K562 (cell line): ENCODE results near the gene FOXD3. TPM values are rescaled to one million over a fixed set of nuclear protein-coding genes. Genes with fewer than 3 reads are reported as not detected.

ENCODE experiments used
- DPF2 ChIP-seq: fragments of 450-650 bp; IDR thresholded peaks from 2 replicates; pipeline ENCODE4 v1.6.1; 2016
- ETV5 ChIP-seq: sonication (generic); formaldehyde crosslinking; IDR thresholded peaks from 2 replicates; pipeline ENCODE4 v1.4.0; 2020; ENCODE audit warnings: low read depth, mild to moderate bottlenecking, missing genetic modification reagents
- PCBP1 ChIP-seq: fragments of 200-400 bp; formaldehyde crosslinking; IDR thresholded peaks from 2 replicates; pipeline ENCODE4 v1.6.1; 2018; ENCODE audit warnings: mild to moderate bottlenecking, low read depth, low read length; ENCODE audit not compliant: poor library complexity, severe bottlenecking
- RBFOX2 ChIP-seq: fragments of 200-400 bp; formaldehyde crosslinking; IDR thresholded peaks from 2 replicates; pipeline ENCODE4 v1.6.1; 2017; ENCODE audit warnings: low read depth, mild to moderate bottlenecking, low read length, moderate library complexity
- polyA plus RNA-seq, 8 experiments: library from polyadenylated mRNA; depleted of rRNA in 4 of 8; stranded (reverse) in 5 of 8; unstranded in 3 of 8; fragments of >200 nt; fragmentation: Nextera tagmentation in 2 of 8; fragmentation: Illumina TruSeq in 1 of 8; extraction: Ambion mirVana in 2 of 8; extraction: Trizol in 1 of 8; gene quantifications; 2 replicates each; pipeline versions ENCODE4 v1.2.1 to v1.2.3, GENCODE V29; 2011 to 2014; ENCODE audit warnings: inconsistent platforms in 1 of 8, missing spikeins in 1 of 8
- total RNA-seq, 7 experiments: library from RNA; depleted of rRNA in 6 of 7; stranded (reverse); fragments of >200 nt in 6 of 7; fragmentation: Illumina TruSeq in 2 of 7; extraction: Trizol in 2 of 7; gene quantifications; 2 replicates each; pipeline versions ENCODE4 v1.2.1 to v1.2.3, GENCODE V29; 2011 to 2021; ENCODE audit warnings: low replicate concordance in 1 of 7
- TF ChIP-seq, protein P1 (sequence below), 2 experiments: IDR thresholded peaks in 1 of 2; conservative IDR thresholded peaks in 1 of 2; 2 replicates each; pipeline ENCODE4 v1.6.1; 2016; ENCODE audit warnings: low read depth in 2 of 2, mild to moderate bottlenecking in 1 of 2, missing compliant biosample characterization in 1 of 2, missing genetic modification characterization in 1 of 2, moderate library complexity in 1 of 2
- TF ChIP-seq, protein P2 (sequence below): sonication (generic); formaldehyde crosslinking; IDR thresholded peaks from 2 replicates; pipeline ENCODE4 v1.9.0; 2022; ENCODE audit warnings: mild to moderate bottlenecking, missing genetic modification reagents

The FOXD3 gene
- total and polyA plus RNA-seq, 9 of the 15 experiments (the other 6 are each of a cell fraction or from before 2014, with no cell fraction given) = 0.06 to 0.45 (median 0.10) TPM; not detected in 2

GRCh38 chr1:63322944-63323864 is 837 bp downstream of the FOXD3 start (continued):
- TF ChIP-seq, protein P1, sequence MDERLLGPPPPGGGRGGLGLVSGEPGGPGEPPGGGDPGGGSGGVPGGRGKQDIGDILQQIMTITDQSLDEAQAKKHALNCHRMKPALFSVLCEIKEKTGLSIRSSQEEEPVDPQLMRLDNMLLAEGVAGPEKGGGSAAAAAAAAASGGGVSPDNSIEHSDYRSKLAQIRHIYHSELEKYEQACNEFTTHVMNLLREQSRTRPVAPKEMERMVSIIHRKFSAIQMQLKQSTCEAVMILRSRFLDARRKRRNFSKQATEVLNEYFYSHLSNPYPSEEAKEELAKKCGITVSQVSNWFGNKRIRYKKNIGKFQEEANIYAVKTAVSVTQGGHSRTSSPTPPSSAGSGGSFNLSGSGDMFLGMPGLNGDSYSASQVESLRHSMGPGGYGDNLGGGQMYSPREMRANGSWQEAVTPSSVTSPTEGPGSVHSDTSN (CRISPR knock-in tag; IDR thresholded peaks at IDR 0.05; ENCODE audit: low read depth) = no peak
- TF ChIP-seq, protein P1 (tag; conservative IDR thresholded peaks at IDR 0.05; ENCODE audit: low read depth) = no peak
- TF ChIP-seq PCBP1 (peak; percentile 43), DPF2 (no peak), RBFOX2 (peak; percentile 44; the same call in 1 of the 2 replicates), ETV5 (0 out of 2 replicates have a peak, but pooled peaks have one; percentile 27)
- TF ChIP-seq, protein P2, sequence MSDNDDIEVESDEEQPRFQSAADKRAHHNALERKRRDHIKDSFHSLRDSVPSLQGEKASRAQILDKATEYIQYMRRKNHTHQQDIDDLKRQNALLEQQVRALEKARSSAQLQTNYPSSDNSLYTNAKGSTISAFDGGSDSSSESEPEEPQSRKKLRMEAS = no peak
